Measurements from ENCODE around the gene CHL1.

CHL1 gene

DNA sequence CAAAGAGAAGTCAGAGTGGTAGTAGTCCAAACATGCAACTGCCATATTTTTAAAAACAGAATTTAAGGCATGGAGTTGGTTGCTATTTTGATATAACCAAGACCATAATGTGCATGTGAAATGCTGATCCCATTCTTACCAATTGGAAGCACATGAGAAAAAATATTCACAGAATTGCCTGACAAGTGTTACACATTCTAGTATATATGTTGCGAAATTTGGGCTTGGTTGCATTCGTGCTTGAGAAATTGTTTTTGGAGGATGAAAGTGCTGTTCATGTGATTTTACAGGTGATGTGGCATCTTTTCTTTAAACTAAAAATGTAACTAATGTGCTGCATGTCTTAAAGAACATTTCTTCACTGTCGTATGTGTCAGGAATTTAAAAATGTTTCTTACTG is 199.7 kb downstream of the CHL1 start:
- DNase-seq (ENCODE audit: low spot score), result no peak

DNA sequence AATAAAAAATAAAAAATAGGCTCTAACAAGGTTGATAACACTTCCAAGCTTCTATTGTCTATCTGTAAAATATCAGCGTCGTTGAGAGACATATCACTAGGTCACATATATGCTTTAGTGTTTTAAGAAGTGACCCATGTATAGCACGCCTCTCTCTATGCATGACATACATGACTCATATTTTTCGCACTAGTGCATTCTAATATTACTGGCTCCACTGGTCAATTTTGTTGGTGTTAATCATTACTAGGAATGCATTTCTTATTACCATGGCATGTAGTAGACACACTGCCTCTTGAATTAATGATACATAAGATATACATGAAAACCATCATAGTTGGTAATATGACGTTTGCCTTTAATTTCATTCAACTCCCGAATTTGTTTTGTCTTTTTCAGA is 203.1 kb downstream of the CHL1 start:
- DNase-seq (ENCODE audit: low spot score), result no peak

- no peak for DNase-seq (ENCODE audit: low spot score)
These were observed 207.3 kb downstream of the CHL1 start for GRCh38 chr3:403826-404225.

GRCh38 chr3:409011-409410 is 212.4 kb downstream of the CHL1 start:
- no peak for DNase-seq (ENCODE audit: low spot score)

GRCh38 chr3:411226-411625 is 214.7 kb downstream of the CHL1 start:
- DNase-seq (ENCODE audit: low spot score), result no peak

DNA sequence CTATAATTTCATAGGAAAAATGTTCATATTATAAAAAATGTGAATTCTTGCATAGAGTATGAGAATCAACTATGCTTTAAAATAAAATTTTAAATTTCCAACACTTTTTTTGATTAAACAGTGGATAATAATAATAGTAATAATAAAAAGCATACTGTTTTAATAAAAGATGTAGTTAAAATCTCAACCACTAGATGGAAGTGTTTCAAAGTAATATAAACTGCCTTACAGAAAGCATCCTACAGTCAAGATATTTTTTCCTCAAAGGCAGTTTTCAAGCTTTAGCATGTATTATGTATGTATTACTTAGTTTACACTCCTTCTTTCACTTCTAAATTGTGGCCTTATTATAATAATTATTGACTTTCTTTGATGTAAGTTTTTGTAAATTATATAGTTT is 217.5 kb downstream of the CHL1 start:
- DNase-seq (ENCODE audit: low spot score), result peak; percentile 46

DNA sequence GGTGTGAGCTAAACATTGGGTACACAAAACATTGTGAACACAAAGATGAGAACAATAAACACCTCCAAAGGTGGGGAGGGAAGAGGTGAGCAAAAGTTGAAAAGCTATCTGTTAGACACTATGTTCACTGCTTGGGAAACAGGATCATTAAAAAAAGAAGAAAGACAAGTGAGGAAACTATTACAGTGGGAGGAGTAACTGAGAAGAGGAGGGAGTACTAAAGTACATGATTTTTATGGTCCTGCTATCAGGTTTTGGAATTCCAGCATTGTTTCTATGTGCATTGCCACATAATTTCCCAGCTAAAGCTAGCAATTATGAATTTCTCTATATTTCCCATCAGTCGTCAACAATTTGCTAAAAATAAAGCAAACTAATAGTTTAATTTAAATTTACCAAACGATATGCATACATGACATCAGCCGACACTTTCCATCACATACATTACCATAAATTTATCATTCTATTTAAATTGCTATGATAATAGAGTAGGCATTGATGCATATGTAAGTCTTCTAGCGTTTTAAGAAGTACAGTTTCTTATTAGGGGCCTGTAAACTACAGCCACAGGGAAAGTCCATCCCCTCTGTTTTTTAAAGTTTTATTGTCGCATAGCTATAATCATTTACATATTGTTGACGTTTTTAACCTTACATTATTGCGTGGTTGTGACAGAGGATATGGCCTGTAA is 221.8 kb downstream of the CHL1 start:
- no peak for DNase-seq (ENCODE audit: low spot score)

DNA sequence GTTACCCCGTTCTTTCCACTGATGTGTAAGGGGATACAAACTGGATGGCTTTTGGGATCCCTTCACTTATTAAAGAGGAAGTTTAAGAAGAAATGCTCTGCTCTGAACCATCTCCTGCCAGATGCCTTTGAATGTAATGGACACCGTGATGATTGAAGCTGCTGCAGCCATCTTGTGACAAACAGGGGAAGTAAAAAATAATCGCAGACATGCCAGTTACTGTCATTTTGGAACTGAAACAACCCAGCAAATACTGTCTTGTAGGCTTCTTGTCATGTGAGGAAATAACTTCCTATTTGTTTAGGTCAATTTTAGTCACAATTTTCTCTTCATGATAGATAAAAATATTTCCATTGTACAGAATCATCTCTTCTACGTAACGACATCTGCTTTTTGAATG is 224.0 kb downstream of the CHL1 start:
- no peak for DNase-seq (ENCODE audit: low spot score)

DNA sequence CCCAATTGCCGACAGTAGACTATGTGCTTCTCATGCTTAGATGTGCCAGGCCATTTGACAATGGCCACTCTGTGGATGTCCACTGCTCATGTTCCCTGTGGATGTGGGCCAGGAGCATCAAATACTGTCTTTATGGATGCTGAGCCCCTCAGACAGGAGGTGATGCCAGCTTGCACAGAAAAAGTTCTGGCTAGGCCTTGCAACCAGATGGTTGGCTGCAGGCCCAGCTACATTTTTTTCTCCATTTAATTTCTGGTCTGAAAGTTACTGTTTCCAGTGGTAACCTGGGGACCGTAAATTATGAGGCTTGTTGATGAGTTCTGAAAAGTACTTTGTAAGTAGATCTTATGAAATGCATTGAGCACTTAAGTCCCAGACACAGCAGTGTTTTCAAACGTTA is 228.5 kb downstream of the CHL1 start:
- peak; percentile 77 for DNase-seq (ENCODE audit: low spot score)

- DNase-seq (ENCODE audit: low spot score), result no peak
These were observed 229.5 kb downstream of the CHL1 start for GRCh38 chr3:426072-426471.

DNA sequence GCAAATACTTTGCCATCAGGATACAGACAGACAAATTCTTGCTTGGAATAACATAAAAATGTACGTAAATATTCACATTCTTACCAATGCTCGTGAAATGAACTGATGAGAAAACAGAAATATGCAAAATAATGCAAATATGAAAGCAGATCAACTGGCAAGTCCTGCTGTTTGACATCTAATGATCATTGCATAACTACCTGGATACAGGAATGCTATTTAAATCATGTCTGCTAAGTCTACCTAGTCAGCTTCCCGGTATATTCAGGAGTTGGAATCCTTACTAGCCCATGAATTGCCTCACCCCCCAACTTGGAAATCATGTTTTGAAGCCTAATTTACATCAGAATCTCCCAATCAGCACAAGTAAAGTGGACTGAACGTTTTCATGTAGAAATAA is 230.6 kb downstream of the CHL1 start:
- DNase-seq (ENCODE audit: low spot score), result no peak

DNA sequence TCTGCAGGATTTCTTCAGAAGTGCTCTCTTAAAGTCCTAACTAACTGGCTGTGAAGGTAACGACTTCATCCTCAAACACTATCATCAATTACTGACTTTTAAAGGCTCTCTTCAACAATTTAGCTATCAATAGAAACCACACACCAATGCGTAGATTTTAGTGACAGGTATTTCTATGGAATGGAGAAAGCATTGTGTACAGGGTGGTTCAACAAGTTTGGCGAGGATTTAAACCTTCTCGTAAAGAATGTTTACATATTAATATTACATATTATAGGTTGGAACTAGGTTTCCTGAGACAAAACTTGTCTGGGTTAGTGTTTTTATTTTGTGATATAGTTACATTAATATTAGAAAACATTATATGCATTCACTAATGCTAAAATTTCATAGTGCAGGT is 233.6 kb downstream of the CHL1 start:
- no peak for DNase-seq (ENCODE audit: low spot score)

GRCh38 chr3:435161-435560 is 238.6 kb downstream of the CHL1 start:
- no peak for DNase-seq (ENCODE audit: low spot score)

- DNase-seq (ENCODE audit: low spot score), result peak; percentile 47
These were observed 239.5 kb downstream of the CHL1 start for GRCh38 chr3:436053-436452.

GRCh38 chr3:440826-441225 is 244.3 kb downstream of the CHL1 start:
- DNase-seq (ENCODE audit: low spot score), result no peak

DNA sequence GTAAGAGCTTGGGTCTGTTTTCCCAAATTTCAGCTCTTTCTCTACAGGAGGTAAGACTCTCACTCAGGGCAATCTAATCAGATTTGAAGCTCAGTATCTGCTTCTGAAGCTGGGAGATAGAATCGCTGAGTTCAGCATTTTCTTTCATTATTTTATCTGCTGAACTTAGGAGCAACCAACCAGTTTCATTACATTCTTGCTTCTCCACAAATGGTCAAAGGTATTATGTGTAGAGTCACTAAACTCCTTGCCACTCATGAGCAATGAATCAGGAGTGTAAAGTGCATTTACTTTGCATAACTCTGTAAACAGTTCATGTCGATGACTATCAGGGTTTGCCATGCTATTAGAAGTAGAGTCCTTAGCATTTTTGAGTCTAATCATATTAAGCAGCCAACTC is 249.4 kb downstream of the CHL1 start:
- DNase-seq (ENCODE audit: low spot score), result no peak

DNA sequence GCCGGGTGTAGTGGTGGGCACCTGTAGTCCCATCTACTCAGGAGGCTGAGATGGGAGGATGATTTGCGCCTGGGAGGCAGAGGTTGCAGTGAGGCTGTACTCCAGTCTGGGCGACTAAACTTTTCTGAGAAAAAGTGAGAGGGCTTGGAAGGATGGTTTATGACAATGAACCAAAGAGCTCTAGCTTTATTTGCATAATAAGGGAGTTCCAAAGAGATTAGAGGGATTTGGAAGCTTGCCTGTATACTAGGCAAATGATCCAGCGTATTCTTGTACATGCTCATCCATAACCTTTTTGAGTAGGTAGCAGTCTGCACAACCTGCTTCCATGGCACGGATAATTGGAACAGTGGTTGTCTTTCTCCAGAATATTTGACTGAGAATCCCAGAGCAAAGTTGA is 251.1 kb downstream of the CHL1 start:
- no peak for DNase-seq (ENCODE audit: low spot score)

GRCh38 chr3:449711-450110 is 253.1 kb downstream of the CHL1 start:
- DNase-seq (ENCODE audit: low spot score), result peak; percentile 89

DNA sequence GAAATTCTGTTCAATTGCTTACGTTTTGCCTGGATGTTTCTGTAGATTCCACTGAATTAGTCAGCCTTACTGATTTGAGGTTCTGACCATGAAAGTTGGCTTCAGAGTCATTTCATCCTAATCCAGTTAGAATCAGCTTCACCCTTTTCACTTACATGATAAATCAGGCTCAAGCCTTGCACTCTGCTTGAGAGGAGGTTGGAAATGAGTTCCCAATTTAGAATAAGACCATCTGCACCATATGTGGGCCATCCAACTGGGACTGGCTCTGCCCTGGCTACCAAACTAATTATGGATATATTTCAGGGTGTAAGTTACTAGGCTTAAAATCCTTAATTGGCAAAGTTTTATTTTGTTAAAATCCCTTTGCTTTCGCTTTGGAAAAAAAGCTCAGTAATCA is 255.7 kb downstream of the CHL1 start:
- DNase-seq (ENCODE audit: low spot score), result peak; percentile 95

DNA sequence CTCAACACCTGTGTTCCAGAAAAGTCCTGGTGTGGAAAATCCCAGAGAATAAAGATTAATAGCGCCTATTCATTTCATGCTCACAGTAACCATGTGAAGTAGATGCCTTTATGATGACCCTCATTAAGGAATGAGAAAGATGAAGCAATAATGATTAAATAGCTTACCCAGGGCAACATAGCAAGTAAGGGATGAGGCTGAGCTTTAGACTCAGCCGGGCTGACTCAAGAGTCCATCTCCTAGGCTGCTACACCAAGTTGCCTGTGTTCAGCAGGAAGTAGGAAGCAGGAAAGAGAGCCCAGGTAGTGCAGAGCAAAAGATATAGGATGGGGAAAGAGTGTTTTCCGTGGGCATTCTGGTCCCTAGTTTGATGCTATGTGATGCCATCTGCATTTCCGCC is 256.5 kb downstream of the CHL1 start:
- no peak for DNase-seq (ENCODE audit: low spot score)

DNA sequence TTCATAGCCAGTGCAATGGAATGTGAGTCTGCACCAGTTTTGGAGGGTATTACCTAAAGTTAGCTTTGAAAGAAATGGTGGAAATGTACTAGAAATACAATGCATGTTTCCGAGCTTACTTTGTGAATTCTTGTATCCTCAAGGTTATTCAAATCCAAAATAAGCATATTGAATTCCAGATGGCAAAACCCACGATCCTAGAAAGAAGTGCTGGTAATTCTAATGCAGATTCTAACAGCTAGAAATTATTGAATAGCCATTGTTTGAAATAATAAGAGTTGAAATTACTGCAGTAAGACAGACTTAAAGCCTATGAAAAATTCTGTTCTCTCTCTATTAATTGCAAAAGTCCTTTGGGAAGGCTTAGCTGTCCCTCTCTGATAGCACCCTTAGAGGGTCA is 258.4 kb downstream of the CHL1 start:
- peak; percentile 65 for DNase-seq (ENCODE audit: low spot score)

- peak; percentile 56 for DNase-seq (ENCODE audit: low spot score)
These were observed 261.6 kb downstream of the CHL1 start for GRCh38 chr3:458124-458523.

GRCh38 chr3:458653-459310 is 262.2 kb downstream of the CHL1 start:
- DNase-seq (ENCODE audit: low spot score), result peak; percentile 80
